ENCODE data around the gene SLC12A7. TPM values are rescaled to one million over a fixed set of nuclear protein-coding genes. Genes with fewer than 3 reads are reported as not detected.

Gene SLC12A7
- total RNA-seq, 1 donor from 2014 or later = 24.5 TPM

DNA sequence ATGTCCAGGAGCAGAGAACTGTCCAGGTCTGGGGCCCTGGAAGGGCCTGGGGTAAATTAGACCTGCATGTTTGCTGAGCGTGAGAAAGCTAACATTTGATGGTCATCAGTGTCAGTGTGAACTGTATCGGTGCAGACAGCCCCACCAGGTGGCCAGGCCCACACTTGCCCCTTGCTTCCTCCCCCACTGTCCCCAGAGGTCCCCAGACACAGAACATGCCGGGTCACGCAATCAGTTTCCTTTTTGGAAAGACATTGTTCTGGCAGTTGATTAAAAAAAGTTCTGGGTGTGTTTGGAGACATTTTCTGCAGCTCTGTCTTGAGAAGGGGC, 101.7 kb downstream of the SLC12A7 start:
- TF ChIP-seq, protein P1, sequence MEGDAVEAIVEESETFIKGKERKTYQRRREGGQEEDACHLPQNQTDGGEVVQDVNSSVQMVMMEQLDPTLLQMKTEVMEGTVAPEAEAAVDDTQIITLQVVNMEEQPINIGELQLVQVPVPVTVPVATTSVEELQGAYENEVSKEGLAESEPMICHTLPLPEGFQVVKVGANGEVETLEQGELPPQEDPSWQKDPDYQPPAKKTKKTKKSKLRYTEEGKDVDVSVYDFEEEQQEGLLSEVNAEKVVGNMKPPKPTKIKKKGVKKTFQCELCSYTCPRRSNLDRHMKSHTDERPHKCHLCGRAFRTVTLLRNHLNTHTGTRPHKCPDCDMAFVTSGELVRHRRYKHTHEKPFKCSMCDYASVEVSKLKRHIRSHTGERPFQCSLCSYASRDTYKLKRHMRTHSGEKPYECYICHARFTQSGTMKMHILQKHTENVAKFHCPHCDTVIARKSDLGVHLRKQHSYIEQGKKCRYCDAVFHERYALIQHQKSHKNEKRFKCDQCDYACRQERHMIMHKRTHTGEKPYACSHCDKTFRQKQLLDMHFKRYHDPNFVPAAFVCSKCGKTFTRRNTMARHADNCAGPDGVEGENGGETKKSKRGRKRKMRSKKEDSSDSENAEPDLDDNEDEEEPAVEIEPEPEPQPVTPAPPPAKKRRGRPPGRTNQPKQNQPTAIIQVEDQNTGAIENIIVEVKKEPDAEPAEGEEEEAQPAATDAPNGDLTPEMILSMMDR (IDR thresholded peaks at IDR 0.05; ENCODE audit: unreplicated experiment) = no peak
- DNase-seq (ENCODE audit: low spot score) = no peak
- H3K4me1 Mint-ChIP-seq (ENCODE audit: unreplicated experiment) = peaks cover 8% of the 10 kb centered on the region
- peak overlapping the region; percentile 25 for H3K4me3 Mint-ChIP-seq (ENCODE audit: unreplicated experiment)
- peaks cover 21% of the 10 kb centered on the region for H3K27me3 Mint-ChIP-seq (ENCODE audit: unreplicated experiment)
- no peaks in the 10 kb centered on the region for H3K36me3 Mint-ChIP-seq (ENCODE audit: low read depth, unreplicated experiment)
- no peak overlapping the region for H3K27ac Mint-ChIP-seq (ENCODE audit: unreplicated experiment)
- no peaks in the 10 kb centered on the region for H3K9me3 Mint-ChIP-seq (ENCODE audit: unreplicated experiment)

DNA sequence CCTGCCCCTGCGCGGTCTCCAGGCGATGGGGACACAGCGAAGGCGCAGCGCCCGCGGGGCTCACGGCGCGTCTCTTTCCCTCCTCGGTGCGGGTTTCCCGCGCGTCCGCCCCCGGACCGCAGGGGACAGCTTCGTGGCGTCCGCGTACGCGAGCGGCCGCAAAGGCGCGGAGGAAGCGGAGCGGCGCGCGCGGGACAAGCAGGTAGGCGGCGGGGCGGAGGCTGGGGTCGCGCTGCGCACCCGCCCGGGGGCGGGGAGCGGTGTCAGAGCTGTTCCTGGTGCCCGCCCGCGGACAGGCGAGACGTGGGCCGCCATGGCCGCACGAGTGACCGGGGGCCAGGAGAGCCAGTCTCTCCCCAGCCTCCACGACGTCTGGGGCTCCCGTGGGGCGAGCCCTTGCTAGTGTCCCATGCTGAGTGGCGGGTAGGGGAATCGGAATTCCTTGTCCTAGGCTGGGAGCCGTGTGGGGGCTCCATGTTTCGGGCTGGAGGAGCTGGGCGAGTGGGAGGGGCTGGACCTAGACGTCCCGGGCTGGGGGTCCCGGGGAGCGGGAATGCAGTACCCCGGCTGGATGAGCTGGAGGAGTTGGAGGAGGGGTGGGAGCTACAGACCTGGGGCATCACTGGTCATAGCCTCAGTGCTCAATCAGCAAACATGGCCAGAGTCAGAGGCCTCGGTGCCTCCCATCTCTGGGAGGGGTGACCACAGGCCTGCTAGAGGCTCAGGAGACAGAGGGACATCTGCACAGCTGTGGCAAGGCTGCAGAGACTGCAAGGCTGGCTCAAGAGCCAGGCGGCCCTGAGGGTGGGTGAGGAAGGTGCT, 102.3 kb downstream of the SLC12A7 start:
- DNase-seq (ENCODE audit: low spot score) = no peak
- Mint-ChIP-seq H3K27me3 (ENCODE audit: unreplicated experiment) (peaks cover 21% of the 10 kb centered on the region), H3K4me3 (ENCODE audit: unreplicated experiment) (peak overlapping the region; percentile 25), H3K9me3 (ENCODE audit: unreplicated experiment) (no peaks in the 10 kb centered on the region), H3K27ac (ENCODE audit: unreplicated experiment) (no peak overlapping the region), H3K36me3 (ENCODE audit: low read depth, unreplicated experiment) (no peaks in the 10 kb centered on the region), H3K4me1 (ENCODE audit: unreplicated experiment) (peaks cover 8% of the 10 kb centered on the region)
- TF ChIP-seq, protein P1 (IDR thresholded peaks at IDR 0.05; ENCODE audit: unreplicated experiment) = no peak

DNA sequence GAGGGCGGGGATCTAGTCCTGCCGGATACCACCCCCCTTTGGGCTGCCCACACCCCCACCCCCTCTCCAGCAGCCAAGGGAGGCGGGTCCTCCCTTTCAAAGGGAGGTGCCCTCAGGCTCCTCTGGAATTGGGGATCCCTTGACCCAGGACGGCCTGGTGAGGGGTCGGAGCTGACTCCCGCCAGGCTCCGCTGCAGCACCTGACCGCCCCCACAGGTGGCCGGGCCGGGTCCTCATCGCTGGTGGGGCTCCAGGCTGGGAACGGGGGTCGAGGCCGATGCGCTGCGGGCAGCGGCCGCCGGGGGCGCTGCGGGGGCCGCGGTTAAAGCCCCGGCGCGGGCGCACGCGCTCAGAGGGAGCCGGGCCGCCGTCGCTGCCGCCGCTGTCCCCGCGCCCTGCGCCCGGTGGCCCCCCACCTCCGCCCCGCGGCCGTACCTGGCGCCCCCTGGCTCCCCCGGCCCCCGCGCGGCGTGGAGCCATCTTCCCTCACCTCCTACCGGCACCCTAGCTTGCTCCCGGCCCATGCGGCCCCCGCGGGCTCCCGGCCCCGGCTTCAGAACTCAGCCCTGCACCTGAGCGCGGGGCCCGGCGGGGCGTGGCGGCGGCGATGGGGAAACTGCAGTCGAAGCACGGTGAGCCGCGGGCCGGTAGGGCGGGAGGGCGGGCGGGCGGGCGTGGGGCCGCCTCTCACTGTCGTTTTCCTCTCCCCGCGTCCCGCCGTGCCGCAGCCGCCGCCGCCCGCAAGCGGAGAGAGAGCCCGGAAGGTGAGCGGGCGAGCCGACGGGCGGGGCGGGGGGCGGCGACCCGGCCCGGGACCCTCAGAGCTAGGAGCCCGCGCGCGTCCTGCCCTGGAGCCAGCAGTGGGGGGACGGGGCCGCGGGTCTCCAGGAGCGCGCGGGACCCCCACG, 103.2 kb downstream of the SLC12A7 start, which contains the start of gene NKD2:
Gene NKD2 (plus strand): TSS at position 352 of the 908 bp plus-strand sequence. CDS start 256 bp downstream, at position 608.
- H3K27ac Mint-ChIP-seq (ENCODE audit: unreplicated experiment) = peak within 1 kb of the TSS; percentile 61
- DNase-seq (ENCODE audit: low spot score) = peak; percentile 75

DNA sequence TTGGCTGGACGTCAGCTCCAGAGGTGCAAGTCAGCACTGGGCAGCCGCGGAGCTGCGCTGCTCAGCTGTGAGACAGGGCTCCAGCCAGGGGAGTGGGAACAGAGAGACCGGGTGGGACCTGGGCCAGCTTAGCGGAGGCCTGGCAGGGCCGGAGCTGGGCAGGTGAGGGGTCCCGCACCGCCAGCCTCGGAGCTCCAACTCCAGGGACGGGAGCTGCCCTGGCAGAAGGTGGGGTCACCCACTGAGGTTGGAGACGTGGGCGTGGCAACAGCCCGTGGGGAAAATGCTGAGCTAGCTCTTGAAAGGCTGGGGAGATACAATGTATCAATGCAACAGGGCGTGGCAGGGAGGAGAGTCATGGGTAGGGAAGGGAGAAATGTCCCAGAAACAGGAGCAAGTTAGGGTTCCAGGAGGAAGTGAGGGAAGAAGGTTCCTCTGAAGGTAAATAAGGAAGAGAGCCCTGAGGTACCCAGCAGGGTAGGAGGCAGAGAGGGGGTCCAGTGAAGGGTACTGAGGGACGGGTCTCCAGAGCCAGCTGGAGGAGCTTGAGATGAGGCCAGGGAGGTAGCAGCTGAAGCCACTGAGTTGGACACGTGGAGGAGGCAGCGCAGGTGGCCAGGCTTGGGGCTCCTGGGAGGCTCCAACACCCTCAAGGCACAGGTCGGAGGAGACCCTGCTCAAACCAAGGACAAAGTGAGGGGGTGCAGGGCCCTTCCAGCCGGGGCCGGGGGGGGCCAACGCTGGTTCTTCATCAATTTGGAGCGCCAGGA, 104.0 kb downstream of the SLC12A7 start:
- TF ChIP-seq, protein P1 (IDR thresholded peaks at IDR 0.05; ENCODE audit: unreplicated experiment) = no peak
- H3K27me3 Mint-ChIP-seq (ENCODE audit: unreplicated experiment) = peaks cover 30% of the 10 kb centered on the region
- peak; percentile 3 for DNase-seq (ENCODE audit: low spot score)

More for the DNA sequence above, 103.2 kb downstream of the SLC12A7 start, which contains the start of gene NKD2:
- H3K4me1 Mint-ChIP-seq (ENCODE audit: unreplicated experiment) = peaks cover 8% of the 10 kb centered on the region
- peak within 1 kb of the TSS; percentile 85 for H3K4me3 Mint-ChIP-seq (ENCODE audit: unreplicated experiment)
- TF ChIP-seq, protein P1 (IDR thresholded peaks at IDR 0.05; ENCODE audit: unreplicated experiment) = peak; percentile 81
- H3K27me3 Mint-ChIP-seq (ENCODE audit: unreplicated experiment) = peaks cover 23% of the 10 kb centered on the region
- H3K36me3 Mint-ChIP-seq (ENCODE audit: low read depth, unreplicated experiment) = no peaks in the 10 kb centered on the region
- no peaks in the 10 kb centered on the region for H3K9me3 Mint-ChIP-seq (ENCODE audit: unreplicated experiment)

More for the DNA sequence above, 104.0 kb downstream of the SLC12A7 start:
- Mint-ChIP-seq H3K9me3 (ENCODE audit: unreplicated experiment) (no peaks in the 10 kb centered on the region), H3K27ac (ENCODE audit: unreplicated experiment) (peak overlapping the region; percentile 61), H3K4me1 (ENCODE audit: unreplicated experiment) (peaks cover 14% of the 10 kb centered on the region), H3K4me3 (ENCODE audit: unreplicated experiment) (peak overlapping the region; percentile 85), H3K36me3 (ENCODE audit: low read depth, unreplicated experiment) (no peaks in the 10 kb centered on the region)
